Ovary (tissue), 10 donors: Measurements from ENCODE around the gene TSGA10IP. TPM values are rescaled to one million over a fixed set of nuclear protein-coding genes. Genes with fewer than 3 reads are reported as not detected.

ENCODE experiments used
- DNase-seq, 5 donors: peaks; one replicate each; pipeline ENCODE4 v3.0.0-alpha.2; 2019 to 2020
- H3K27ac ChIP-seq, 2 donors: fragments of 200-600 bp; one replicate each; pipeline versions ENCODE4 v1.5.1 to v1.8.0; 2019 to 2022
- H3K27me3 ChIP-seq: fragments of 200-600 bp; one replicate; pipeline ENCODE4 v1.8.0; 2022
- H3K36me3 ChIP-seq: fragments of 200-600 bp; sonication (generic); one replicate; pipeline ENCODE4 v1.5.1; 2019
- H3K4me1 ChIP-seq: one replicate; pipeline ENCODE4 v1.8.1; 2013; ENCODE audit warnings: mild to moderate bottlenecking, moderate library complexity; ENCODE audit not compliant: insufficient read depth
- H3K4me3 ChIP-seq: fragments of 200-600 bp; sonication (generic); one replicate; pipeline ENCODE4 v1.5.1; 2017
- H3K9me3 ChIP-seq, 2 donors: fragments of 200-600 bp in 1 of 2; sonication (generic) in 1 of 2; one replicate each; pipeline versions ENCODE4 v1.5.1 to v1.8.1; 2013 to 2019; ENCODE audit warnings: mild to moderate bottlenecking in 1 of 2, moderate library complexity in 1 of 2
- CTCF ChIP-seq, 3 donors: fragments of 450-650 bp in 2 of 3; fragments of 200-600 bp in 1 of 3; IDR thresholded peaks; one replicate each; pipeline versions ENCODE4 v1.5.1 to v1.8.0; 2016 to 2022; ENCODE audit warnings: antibody characterized with exemption in 3 of 3, mild to moderate bottlenecking in 1 of 3
- EP300 ChIP-seq: sonication (generic); formaldehyde crosslinking; IDR thresholded peaks from one replicate; pipeline ENCODE4 v1.6.1; 2017; ENCODE audit warnings: antibody characterized with exemption
- POLR2A ChIP-seq: fragments of 450-650 bp; IDR thresholded peaks from one replicate; pipeline ENCODE4 v1.6.1; 2017; ENCODE audit warnings: antibody characterized with exemption, mild to moderate bottlenecking, moderate library complexity
- WGBS, 3 donors: extraction: QIAGEN DNeasy Blood & Tissue Kit in 1 of 3; methylation state at CpG; one replicate each; pipeline versions ENCODE4 v1.1.5 to v1.1.7; 2013 to 2017; 5-methylcytosine and 5-hydroxymethylcytosine counted together
- intact Hi-C, 4 donors: fragments of 100-400 bp; cut with DNase I; formaldehyde crosslinking; loops; one replicate each; pipeline versions ENCODE4 v1.11.0 to v1.15.1; 2022 to 2023
- long read RNA-seq, 3 donors: library from polyadenylated mRNA in 2 of 3; unstranded in 2 of 3; transcript quantifications; one replicate each; pipeline ENCODE4 v2.0.0 and lab custom pipeline, GENCODE V29; 2021 to 2026
- polyA plus RNA-seq, 2 donors: library from polyadenylated mRNA; stranded (reverse); fragments of 200-250 nt in 1 of 2; fragments of 350-450 nt in 1 of 2; fragmentation: Illumina TruSeq in 1 of 2; extraction: RNeasy Lipid Tissue Mini Kit (QIAGEN cat#74804) in 1 of 2; gene quantifications; one replicate each; pipeline ENCODE4 v1.2.3, GENCODE V29; 2013 to 2014
- total RNA-seq, 7 donors: library from RNA; depleted of rRNA in 2 of 7; stranded (reverse); fragments of >200 nt in 2 of 7; fragmentation: NEBNext Ultra II Directional in 3 of 7; extraction: Animal tissue kit (Norgen Biotek cat#: 25700) in 3 of 7; gene quantifications; one replicate each; pipeline versions ENCODE4 v1.1.0 to v1.2.4, GENCODE V29; 2016 to 2023
- donor health status: DM: no; HTN: no; CAD: no; lungs with moderate emphysema.
- donor health status: DM: no; HTN: no; CAD: no.
- donor health status: Bipolar disorder and iron deficiency.
- donor health status: DM: yes; HTN: yes; CAD: no.
- donor health status: DM: no; HTN: no; CAD: no.
- donor health status: DM: yes; HTN: yes; CAD: no.

The TSGA10IP gene
- total RNA-seq (not detected), polyA plus RNA-seq (not detected)
- long read RNA-seq, donor 1 = 0 reads
- long read RNA-seq, donor 2 = 0 reads
- long read RNA-seq, donor 3 = 0 reads

GRCh38 chr11:65945430-65945911, at the start of gene TSGA10IP:
Gene TSGA10IP, plus strand, starts transcription at chr11:65945480. Its CDS starts 196 bp downstream, at chr11:65945676.
- no peaks in the 10 kb centered on the region for H3K36me3 ChIP-seq
- H3K27ac ChIP-seq = no peak within 1 kb of the TSS
- no peaks in the 10 kb centered on the region for H3K4me1 ChIP-seq
- H3K27me3 ChIP-seq = no peaks in the 10 kb centered on the region
- no peak for TF ChIP-seq POLR2A
- TF ChIP-seq CTCF (IDR thresholded peaks at IDR 0.05) = no peak
- no peak for TF ChIP-seq EP300
- DNase-seq = no peak
- 57 to 63% (median 60%) methylated on average over 13 of the region's 13 CpGs for WGBS, 3 donors
- intact Hi-C loops = no loop called here
- no peak within 1 kb of the TSS for H3K4me3 ChIP-seq
- H3K9me3 ChIP-seq = no peaks in the 10 kb centered on the region

- H3K36me3 ChIP-seq = no peaks in the 10 kb centered on the region
- intact Hi-C loops = no loop called here
- no peak overlapping the region for H3K27ac ChIP-seq
- H3K4me3 ChIP-seq = no peak overlapping the region
- H3K27me3 ChIP-seq = peaks cover 4% of the 10 kb centered on the region
- H3K4me1 ChIP-seq = peaks cover 16% of the 10 kb centered on the region
- no peak for DNase-seq
- TF ChIP-seq CTCF (IDR thresholded peaks at IDR 0.05) (no peak), EP300 (no peak), POLR2A (no peak)
- no peaks in the 10 kb centered on the region for H3K9me3 ChIP-seq
- WGBS, 3 donors = 89 to 92% (median 92%) methylated on average over 5 of the region's 5 CpGs
Observed at GRCh38 chr11:65895482-65895981, 49.7 kb upstream of the TSGA10IP start.

GRCh38 chr11:65896034-65896999, 49.0 kb upstream of the TSGA10IP start:
- Histone ChIP-seq H3K9me3 (no peaks in the 10 kb centered on the region), H3K4me3 (no peak overlapping the region), H3K27ac (no peak overlapping the region), H3K4me1 (peaks cover 14% of the 10 kb centered on the region), H3K27me3 (peaks cover 4% of the 10 kb centered on the region), H3K36me3 (no peaks in the 10 kb centered on the region)
- WGBS, 3 donors = 82 to 89% (median 87%) methylated on average over 14 of the region's 14 CpGs
- intact Hi-C loops = no loop called here
- no peak for DNase-seq
- no peak for TF ChIP-seq POLR2A
- no peak for TF ChIP-seq EP300
- no peak for TF ChIP-seq CTCF (IDR thresholded peaks at IDR 0.05)

GRCh38 chr11:65897020-65897471, 48.2 kb upstream of the TSGA10IP start:
- H3K4me1 ChIP-seq = peaks cover 12% of the 10 kb centered on the region
- no peak for DNase-seq
- no peak overlapping the region for H3K27ac ChIP-seq
- intact Hi-C loops = no loop called here
- H3K36me3 ChIP-seq = no peaks in the 10 kb centered on the region
- TF ChIP-seq CTCF (IDR thresholded peaks at IDR 0.05) (no peak), EP300 (no peak), POLR2A (no peak)
- H3K9me3 ChIP-seq = no peaks in the 10 kb centered on the region
- H3K27me3 ChIP-seq = peaks cover 4% of the 10 kb centered on the region
- H3K4me3 ChIP-seq = no peak overlapping the region
- 84 to 88% (median 88%) methylated on average over 4 of the region's 4 CpGs for WGBS, 3 donors
